NCI-H2171 treated with DMSO at 0.1 percent for 48 hours (cell line): ENCODE measurements around the gene CRACDL.
"Not testable (repeated sequence)": the region's sequence is repeated elsewhere in the genome, so short reads cannot be mapped to it uniquely, and the experiment has no call there.

Source experiments
- DNase-seq: peaks from one replicate; lab custom pipeline; 2025; lab: John Stamatoyannopoulos, UW

CRACDL gene

DNA sequence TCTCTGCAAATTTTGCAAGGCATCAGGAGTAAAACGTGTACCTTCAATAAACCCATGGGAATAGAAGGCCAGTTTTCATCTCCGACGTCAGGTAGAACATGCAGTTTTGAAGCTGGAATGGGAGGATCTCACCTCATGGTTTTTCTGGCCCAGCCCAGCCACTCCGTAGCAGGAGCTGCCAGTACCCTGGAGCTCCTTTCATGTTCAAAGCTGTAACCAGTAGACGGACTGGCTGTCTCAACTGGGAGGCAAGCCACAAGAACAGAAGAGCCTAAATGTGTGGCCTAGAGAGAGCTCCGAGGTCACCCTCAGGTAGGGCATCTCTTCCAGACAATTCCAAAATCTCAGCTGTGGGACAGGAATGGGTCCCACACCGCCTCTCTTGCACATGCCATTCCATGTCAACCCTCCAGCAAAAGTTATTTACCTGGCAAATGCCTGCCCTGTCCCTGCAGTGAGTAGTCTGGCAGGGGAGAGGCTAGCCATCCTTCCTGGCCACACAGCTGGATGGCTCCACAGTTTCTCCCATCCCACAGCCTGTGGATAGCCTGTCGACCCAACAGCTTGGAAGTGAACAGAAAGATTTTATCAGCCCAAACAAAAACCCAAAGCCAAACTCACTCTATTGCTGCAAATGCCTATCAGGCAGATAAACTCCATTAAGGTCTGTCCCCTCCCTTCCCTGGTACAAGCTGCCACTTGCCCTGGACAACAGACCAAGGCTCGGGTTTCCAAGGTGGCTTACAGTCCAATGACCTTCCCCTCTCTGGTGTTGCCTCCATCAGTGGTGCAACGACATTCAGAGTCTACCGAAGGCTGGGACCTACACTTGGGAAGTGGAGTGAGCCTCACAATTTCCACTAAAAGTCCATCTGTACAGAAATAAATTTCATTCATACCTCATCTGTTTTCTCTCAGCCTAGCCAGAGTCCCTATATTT is 27.8 kb downstream of the CRACDL start:
- DNase-seq: peak; percentile 47

DNA sequence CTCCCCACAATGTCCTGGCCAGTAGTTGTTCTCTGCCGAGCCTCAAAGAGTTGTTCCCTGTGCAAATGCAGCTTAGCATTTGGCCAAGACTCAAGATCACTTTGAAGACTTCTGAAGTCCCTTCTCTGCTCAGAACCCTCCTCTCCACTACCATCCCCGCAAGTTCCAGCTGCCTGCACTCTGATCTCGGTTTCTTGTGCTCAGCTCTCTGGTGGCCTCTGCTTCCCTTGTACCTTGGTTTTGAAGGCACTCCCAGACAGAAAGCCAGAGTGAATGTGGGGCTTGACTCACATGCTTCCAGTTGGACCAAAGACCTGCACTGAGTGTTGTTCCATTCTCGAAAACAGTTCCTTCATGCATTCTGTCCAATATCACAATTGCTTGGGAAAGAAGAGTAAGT is 28.6 kb downstream of the CRACDL start:
- no peak for DNase-seq

GRCh38 chr2:98903767-98904485 is 32.1 kb downstream of the CRACDL start:
- no peak for DNase-seq

DNA sequence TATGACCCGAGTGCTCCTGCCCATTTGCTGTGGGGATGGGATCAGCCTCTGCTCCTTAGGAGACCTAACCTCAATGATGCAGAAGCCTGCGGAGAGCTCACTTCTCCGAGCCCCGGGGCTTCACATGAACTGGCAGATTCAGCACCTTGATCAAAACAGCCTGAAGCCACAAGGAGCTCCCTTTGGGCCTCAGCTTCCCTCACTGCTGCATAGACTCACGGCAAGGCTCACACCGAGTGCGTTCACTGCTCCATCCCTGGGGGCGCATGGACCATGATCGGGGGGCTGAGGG is 33.0 kb downstream of the CRACDL start:
- no peak for DNase-seq

- DNase-seq: no peak
Observed at GRCh38 chr2:98902209-98903063, 33.6 kb downstream of the CRACDL start.

- no peak for DNase-seq
Observed at GRCh38 chr2:98901702-98902101, 34.3 kb downstream of the CRACDL start.

DNA sequence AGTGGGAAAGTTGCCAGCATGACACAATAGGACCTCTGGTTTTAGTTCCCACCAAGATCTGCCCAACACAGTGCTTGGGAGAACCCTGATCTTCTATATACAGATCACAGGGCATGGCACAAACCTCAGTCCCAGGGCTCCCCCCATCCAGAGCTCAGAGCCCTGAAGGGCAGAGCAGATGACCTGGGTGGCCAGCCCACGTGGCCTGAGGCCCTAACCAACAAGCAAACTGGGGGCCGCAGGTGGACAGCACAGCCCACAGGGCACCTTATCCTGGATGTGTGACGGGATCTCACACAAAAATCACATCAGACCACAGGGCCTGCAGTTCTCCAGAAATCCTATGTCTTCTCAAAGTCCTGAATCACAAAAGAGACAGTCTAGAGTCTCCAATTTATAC is 34.7 kb downstream of the CRACDL start:
- no peak for DNase-seq

DNA sequence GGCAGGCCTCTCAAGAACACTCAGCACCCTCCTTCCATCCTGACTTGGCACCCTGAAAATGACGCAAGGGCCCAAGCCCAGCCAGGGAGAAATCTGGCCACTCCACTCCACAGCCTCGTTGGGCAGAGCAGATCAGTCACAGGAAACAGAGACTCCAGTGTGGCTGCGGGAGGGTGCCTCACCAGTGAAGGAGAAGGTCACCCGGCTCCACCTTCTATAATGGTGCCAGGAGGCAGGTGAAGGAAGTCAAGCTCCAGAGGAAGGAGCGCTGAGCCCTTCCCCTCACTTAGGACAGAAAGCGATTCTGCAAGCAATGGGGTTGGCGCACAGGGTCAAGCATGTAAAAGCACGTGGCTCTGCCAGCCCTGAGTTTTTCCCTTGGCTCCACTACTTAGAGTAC is 35.3 kb downstream of the CRACDL start:
- no peak for DNase-seq

DNA sequence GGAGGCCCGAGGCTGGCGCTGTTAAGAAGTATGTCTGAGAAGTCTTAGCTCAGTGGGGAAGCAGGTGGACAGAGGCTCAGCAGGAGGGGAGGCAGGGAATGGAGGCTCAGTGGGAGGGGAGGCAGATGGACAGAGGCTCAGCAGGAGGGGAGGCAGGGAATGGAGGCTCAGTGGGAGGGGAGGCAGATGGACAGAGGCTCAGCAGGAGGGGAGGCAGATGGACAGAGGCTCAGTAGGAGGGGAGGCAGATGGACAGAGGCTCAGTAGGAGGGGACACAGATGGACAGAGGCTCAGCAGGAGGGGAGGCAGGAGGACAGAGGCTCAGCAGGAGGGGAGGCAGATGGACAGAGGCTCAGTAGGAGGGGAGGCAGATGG is 36.3 kb downstream of the CRACDL start:
- not testable (repeated sequence) for DNase-seq

- DNase-seq: no peak
Observed at GRCh38 chr2:98899041-98899702, 36.9 kb downstream of the CRACDL start.

DNA sequence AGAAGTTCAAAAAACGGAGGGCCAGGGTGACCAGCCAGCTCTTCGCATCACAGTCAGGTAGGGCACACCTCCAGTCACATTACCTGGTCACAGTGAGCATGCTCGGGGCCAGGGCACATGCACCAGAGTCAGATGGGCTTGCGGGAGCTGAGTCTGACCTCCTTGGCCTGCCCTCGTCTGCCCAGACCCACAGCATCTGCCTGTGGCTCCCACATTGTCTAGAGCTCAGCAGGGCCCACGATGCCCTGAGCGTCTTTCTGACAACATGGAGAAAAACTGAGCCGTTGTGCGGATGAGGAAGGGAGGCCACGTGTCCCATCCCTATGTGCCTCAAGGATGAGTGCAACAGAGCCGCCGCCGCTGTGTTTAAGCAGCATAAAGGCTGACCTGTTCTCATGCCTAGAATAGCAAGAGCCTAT is 37.6 kb downstream of the CRACDL start:
- no peak for DNase-seq

GRCh38 chr2:98897746-98898145 is 38.3 kb downstream of the CRACDL start:
- DNase-seq: no peak

GRCh38 chr2:98896944-98897343 is 39.1 kb downstream of the CRACDL start:
- DNase-seq: no peak

DNA sequence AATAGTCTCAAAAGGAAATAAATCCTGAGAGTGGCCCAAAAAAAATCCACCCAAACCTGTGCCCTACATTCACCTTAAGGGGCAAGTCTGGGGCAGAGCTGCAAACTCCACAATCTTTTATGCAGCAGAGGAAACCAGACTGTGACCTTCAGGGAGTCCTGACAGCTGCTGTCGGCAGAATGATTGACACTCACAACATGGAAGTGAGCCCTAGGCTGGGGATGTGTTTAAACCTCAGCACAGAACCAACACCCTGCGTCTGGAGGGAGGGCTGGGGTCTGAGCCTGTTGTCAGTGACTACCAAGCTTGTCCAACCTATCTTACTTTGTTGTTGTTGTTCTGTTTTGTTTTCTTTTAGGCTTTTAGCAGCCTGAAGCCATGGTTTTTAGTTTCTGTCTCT is 39.6 kb downstream of the CRACDL start:
- DNase-seq: peak; percentile 33

GRCh38 chr2:98895901-98896300 is 40.1 kb downstream of the CRACDL start:
- DNase-seq: no peak

DNA sequence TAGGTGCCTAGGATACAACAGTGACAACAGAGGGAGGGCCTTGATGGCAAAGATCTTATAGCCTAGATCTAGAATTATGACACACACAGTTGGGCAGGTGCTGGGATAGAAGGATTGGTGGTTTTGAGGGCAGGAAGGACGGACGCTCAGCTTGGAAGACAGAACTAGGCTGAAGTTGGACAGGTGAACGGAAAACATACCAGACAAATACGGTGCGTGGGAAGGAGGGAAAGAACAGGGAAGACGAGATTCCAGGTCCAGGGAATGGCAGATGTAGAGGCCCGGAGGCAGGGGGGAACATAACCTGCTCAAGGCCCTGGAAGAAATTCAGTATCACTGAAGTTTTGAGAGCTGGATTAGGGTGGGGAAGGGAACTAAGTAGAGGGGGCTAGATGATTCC is 40.8 kb downstream of the CRACDL start:
- DNase-seq: no peak

- no peak for DNase-seq
Observed at GRCh38 chr2:98894331-98895000, 41.6 kb downstream of the CRACDL start.

GRCh38 chr2:98893911-98894321 is 42.1 kb downstream of the CRACDL start:
- no peak for DNase-seq

GRCh38 chr2:98892871-98893270 is 43.2 kb downstream of the CRACDL start:
- DNase-seq: no peak

DNA sequence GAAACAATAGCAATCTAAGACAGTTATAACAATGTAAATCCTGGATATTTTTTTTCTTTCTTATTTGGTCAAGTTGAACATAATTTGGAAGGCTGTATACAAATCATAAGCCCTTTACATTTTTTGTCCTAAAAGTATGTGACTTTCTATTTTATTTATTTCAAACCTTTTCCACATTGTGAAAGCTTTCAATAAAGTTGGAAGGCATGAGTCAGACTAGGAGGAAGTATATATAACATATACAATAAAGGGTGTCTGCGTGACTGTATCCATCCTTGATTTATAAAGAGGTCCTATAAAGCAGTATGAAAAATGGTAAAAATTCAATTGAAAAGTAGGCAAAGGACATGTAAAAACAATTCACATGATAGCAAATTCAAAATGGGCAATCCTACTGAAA is 44.4 kb downstream of the CRACDL start:
- DNase-seq: no peak

- no peak for DNase-seq
Observed at GRCh38 chr2:98886066-98886554, 49.9 kb downstream of the CRACDL start.
